ENCODE data around the gene AIF1L.

GRCh38 chr9:131113655-131114054 lies 17.3 kb downstream of the AIF1L start:
- TF ChIP-seq POLR2AphosphoS5 (IDR thresholded peaks at IDR 0.05) (no peak), CTCF (IDR thresholded peaks at IDR 0.05) (no peak)
